Panc1 (cell line): Measurements from ENCODE around the gene LRP2.

Experiments
- CTCF ChIP-seq: fragments of 450-650 bp; IDR thresholded peaks from 2 replicates; pipeline ENCODE4 v1.5.1; 2017; ENCODE audit warnings: mild to moderate bottlenecking
- POLR2AphosphoS5 ChIP-seq: IDR thresholded peaks from 2 replicates; pipeline ENCODE4 v1.6.1; 2012; ENCODE audit warnings: mild to moderate bottlenecking, low read depth, low read length, moderate library complexity

GRCh38 chr2:169290433-169290832 is 71.9 kb downstream of the LRP2 start:
- TF ChIP-seq CTCF (no peak), POLR2AphosphoS5 (no peak)
